Pancreas (tissue), 10 donors: Measurements from ENCODE around the gene WSCD2. TPM values are rescaled to one million over a fixed set of nuclear protein-coding genes. Genes with fewer than 3 reads are reported as not detected.

Experiments used
- ATAC-seq, 4 donors: fragments of 200-7000 bp; cut with Tn5 transposase; one replicate each; pipeline versions ENCODE4 v1.8.0 to v1.9.1; 2020; ENCODE audit warnings: mild to moderate bottlenecking in 4 of 4, moderate library complexity in 4 of 4
- DNase-seq, 6 donors: peaks; one replicate each; pipeline ENCODE4 v3.0.0-alpha.2; 2020
- FAIRE-seq: peaks from 2 replicates; lab custom pipeline; 2012; peaks lifted over from hg19 to GRCh38; lab: Jason Lieb, UNC
- H3K27ac ChIP-seq, 4 donors: fragments of 200-600 bp; sonication (generic); 1 replicate in 3 of 4; 2 replicates in 1 of 4; pipeline versions ENCODE4 v1.5.0 to v1.8.0; 2020
- H3K27me3 ChIP-seq, 4 donors: fragments of 200-600 bp; one replicate each; pipeline ENCODE4 v1.8.0; 2021
- H3K36me3 ChIP-seq, 3 donors: fragments of 200-600 bp; sonication (generic) in 1 of 3; one replicate each; pipeline versions ENCODE4 v1.5.0 to v1.8.0; 2020 to 2021
- H3K4me1 ChIP-seq, 3 donors: fragments of 200-600 bp; one replicate each; pipeline ENCODE4 v1.8.0; 2021
- H3K4me3 ChIP-seq, 4 donors: fragments of 200-600 bp; sonication (generic) in 2 of 4; one replicate each; pipeline versions ENCODE4 v1.5.0 to v1.8.0; 2020 to 2021
- H3K9me3 ChIP-seq, 4 donors: fragments of 200-600 bp; one replicate each; pipeline ENCODE4 v1.8.0; 2021
- WGBS, 2 donors: extraction: QIAGEN DNeasy Blood & Tissue Kit; methylation state at CpG; one replicate each; pipeline ENCODE4 v1.1.7; 2013; 5-methylcytosine and 5-hydroxymethylcytosine counted together
- intact Hi-C, 3 donors: fragments of 100-400 bp; cut with DNase I; formaldehyde crosslinking; loops; one replicate each; pipeline versions ENCODE4 v1.11.1 to v1.14.2; 2022
- polyA plus RNA-seq, 2 donors: library from polyadenylated mRNA; stranded (reverse); fragments of 200-250 nt; gene quantifications; one replicate each; pipeline ENCODE4 v1.2.3, GENCODE V29; 2013
- total RNA-seq, 6 donors: library from RNA; stranded (reverse); fragmentation: NEBNext Ultra II Directional in 4 of 6; extraction: Animal tissue kit (Norgen Biotek cat#: 25700) in 4 of 6; gene quantifications; one replicate each; pipeline versions ENCODE4 v1.2.1 to v1.2.4, GENCODE V29; 2021 to 2023
- TF ChIP-seq, protein P1 (sequence below), 4 donors: fragments of 200-600 bp; sonication (generic) in 3 of 4; IDR thresholded peaks; one replicate each; pipeline versions ENCODE4 v1.5.0 to v1.8.0; 2021; ENCODE audit warnings: antibody characterized with exemption in 4 of 4
- donor health status: healthy with polysubstance abuse.
- donor health status: DM: no; HTN: no; CAD: no; lungs with moderate emphysema.
- donor health status: DM: no; HTN: no; CAD: no.
- donor health status: control.
- donor health status: control.
- donor health status: Bipolar disorder and iron deficiency.
- donor health status: DM: yes; HTN: yes; CAD: no.
- donor health status: DM: no; HTN: no; CAD: no.
- donor health status: DM: no; HTN: no; CAD: no.
- donor health status: DM: yes; HTN: yes; CAD: no.

Gene WSCD2
- total and polyA plus RNA-seq, 8 donors = 0.14 to 5.8 (median 1.1) TPM; not detected in 1

DNA sequence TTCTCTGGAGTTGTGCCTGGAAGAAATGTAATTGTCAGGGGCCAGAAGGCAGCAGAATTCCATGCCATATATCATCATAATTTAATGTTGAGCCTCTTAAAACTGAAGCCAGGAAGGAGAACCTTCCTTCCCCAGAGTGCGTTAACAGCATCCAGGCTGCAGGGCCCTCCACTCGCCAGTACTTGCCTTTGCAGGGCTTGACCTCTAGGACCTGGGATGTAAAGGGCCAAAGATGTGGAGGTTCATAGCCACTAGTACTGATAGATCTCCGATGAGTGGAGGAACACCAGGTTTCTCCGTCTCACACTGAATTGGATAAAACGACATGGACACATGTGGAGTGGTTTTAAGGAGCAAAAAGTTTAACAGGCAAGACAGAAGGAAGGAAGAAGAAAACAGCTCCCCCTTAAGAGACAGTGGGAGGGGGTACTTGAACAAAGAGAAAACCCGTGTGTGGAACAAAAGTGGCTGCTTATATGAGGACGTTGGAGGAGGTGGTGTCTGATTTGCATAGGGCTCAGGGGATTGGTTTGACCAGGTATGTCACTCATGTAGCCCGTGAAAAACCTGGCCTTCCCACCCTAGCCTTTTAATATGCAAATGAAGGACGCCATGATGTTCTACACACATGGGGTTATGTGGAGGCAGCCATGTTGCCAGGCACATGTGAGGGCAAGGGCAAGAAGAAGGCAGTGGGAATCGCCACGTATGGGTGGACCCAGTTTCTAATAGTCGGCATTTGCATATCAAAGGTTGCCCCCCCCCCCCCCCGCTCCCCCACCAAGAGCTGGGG, 38.8 kb upstream of the WSCD2 start:
- FAIRE-seq (no peak), DNase-seq (no peak), ATAC-seq (no peak)
- Histone ChIP-seq H3K4me1 (no peaks in the 10 kb centered on the region), H3K27me3 (no peaks in the 10 kb centered on the region), H3K36me3 (no peaks in the 10 kb centered on the region), H3K27ac (no peak overlapping the region), H3K9me3 (no peaks in the 10 kb centered on the region), H3K4me3 (no peak overlapping the region)
- WGBS, 2 donors = 50 to 63% methylated on average over 13 of the region's 13 CpGs
- intact Hi-C loops = no loop called here
- TF ChIP-seq, protein P1, sequence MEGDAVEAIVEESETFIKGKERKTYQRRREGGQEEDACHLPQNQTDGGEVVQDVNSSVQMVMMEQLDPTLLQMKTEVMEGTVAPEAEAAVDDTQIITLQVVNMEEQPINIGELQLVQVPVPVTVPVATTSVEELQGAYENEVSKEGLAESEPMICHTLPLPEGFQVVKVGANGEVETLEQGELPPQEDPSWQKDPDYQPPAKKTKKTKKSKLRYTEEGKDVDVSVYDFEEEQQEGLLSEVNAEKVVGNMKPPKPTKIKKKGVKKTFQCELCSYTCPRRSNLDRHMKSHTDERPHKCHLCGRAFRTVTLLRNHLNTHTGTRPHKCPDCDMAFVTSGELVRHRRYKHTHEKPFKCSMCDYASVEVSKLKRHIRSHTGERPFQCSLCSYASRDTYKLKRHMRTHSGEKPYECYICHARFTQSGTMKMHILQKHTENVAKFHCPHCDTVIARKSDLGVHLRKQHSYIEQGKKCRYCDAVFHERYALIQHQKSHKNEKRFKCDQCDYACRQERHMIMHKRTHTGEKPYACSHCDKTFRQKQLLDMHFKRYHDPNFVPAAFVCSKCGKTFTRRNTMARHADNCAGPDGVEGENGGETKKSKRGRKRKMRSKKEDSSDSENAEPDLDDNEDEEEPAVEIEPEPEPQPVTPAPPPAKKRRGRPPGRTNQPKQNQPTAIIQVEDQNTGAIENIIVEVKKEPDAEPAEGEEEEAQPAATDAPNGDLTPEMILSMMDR (IDR thresholded peaks at IDR 0.05) = no peak

- 45 to 59% methylated on average over 10 of the region's 10 CpGs for WGBS, 2 donors
- Histone ChIP-seq H3K4me1 (no peaks in the 10 kb centered on the region), H3K27ac (no peak overlapping the region), H3K9me3 (no peaks in the 10 kb centered on the region), H3K27me3 (no peaks in the 10 kb centered on the region), H3K4me3 (no peak overlapping the region), H3K36me3 (no peaks in the 10 kb centered on the region)
- DNase-seq = no peak
- TF ChIP-seq, protein P1 (IDR thresholded peaks at IDR 0.05) = no peak
- FAIRE-seq = no peak
- intact Hi-C loops = no loop called here
- ATAC-seq = no peak
Observed at GRCh38 chr12:108090932-108091678, 38.0 kb upstream of the WSCD2 start.

DNA sequence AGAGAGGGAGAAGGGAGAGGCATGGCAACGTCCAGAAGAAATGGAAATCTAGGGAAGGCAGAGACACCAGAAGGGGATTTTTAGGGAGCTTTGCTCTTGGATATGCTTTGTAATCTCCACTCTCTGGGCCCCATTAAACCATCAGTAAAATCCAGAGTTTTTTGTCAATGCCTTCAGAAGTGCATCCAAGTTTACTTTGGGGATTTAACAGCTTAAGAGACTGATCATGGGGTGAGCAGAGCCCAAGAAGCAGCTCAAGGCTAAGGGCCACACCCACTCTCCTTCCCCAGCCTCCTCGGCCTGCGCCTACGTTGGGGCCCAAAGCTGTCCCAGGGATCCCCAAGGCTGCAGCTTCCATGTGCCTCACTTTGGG, 37.4 kb upstream of the WSCD2 start:
- 48 to 65% methylated on average over 4 of the region's 4 CpGs for WGBS, 2 donors
- intact Hi-C loops = no loop called here
- Histone ChIP-seq H3K9me3 (no peaks in the 10 kb centered on the region), H3K4me3 (no peak overlapping the region), H3K4me1 (no peaks in the 10 kb centered on the region), H3K27me3 (no peaks in the 10 kb centered on the region), H3K36me3 (no peaks in the 10 kb centered on the region), H3K27ac (no peak overlapping the region)
- FAIRE-seq (no peak), DNase-seq (no peak), ATAC-seq (no peak)
- TF ChIP-seq, protein P1 (IDR thresholded peaks at IDR 0.05) = no peak

GRCh38 chr12:108093209-108093608, 35.9 kb upstream of the WSCD2 start:
- no peak overlapping the region for H3K27ac ChIP-seq
- no peaks in the 10 kb centered on the region for H3K36me3 ChIP-seq
- ATAC-seq (peak in 1 of 4 donors; percentile 52), DNase-seq (no peak), FAIRE-seq (no peak)
- H3K9me3 ChIP-seq = no peaks in the 10 kb centered on the region
- WGBS, 2 donors = 8 to 12% methylated on average over 4 of the region's 4 CpGs
- no peaks in the 10 kb centered on the region for H3K27me3 ChIP-seq
- intact Hi-C loops = no loop called here
- TF ChIP-seq, protein P1 (IDR thresholded peaks at IDR 0.05) = no peak
- H3K4me1 ChIP-seq = no peaks in the 10 kb centered on the region
- no peak overlapping the region for H3K4me3 ChIP-seq
